Raji (cell line): Measurements from ENCODE around the gene SLC25A34.

Source experiments
- POLR2A ChIP-seq: IDR thresholded peaks from 2 replicates; pipeline ENCODE4 v1.6.1; 2011; ENCODE audit warnings: low read depth, low read length, control low read depth; ENCODE audit not compliant: insufficient read depth

Gene SLC25A34

DNA sequence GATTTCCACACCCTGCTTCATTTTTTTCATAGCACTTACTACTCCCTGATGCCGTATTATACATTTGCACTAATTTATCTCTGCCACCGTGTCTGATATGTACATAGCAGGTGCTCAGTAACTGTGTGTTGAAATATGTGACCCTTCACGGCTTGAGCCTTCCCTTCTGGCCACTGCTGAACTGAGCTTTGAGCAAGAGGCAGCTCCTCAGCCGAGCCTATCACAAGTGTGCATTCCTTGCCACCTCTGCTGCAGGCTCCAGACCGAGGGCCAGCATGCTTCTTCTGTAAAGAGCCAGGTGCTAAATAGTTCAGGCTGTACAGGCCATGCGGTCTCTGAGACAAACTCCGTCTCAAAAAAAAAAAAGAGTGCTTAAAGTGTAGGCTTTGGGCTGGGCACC lies 29.3 kb upstream of the SLC25A34 start:
- no peak for TF ChIP-seq POLR2A

DNA sequence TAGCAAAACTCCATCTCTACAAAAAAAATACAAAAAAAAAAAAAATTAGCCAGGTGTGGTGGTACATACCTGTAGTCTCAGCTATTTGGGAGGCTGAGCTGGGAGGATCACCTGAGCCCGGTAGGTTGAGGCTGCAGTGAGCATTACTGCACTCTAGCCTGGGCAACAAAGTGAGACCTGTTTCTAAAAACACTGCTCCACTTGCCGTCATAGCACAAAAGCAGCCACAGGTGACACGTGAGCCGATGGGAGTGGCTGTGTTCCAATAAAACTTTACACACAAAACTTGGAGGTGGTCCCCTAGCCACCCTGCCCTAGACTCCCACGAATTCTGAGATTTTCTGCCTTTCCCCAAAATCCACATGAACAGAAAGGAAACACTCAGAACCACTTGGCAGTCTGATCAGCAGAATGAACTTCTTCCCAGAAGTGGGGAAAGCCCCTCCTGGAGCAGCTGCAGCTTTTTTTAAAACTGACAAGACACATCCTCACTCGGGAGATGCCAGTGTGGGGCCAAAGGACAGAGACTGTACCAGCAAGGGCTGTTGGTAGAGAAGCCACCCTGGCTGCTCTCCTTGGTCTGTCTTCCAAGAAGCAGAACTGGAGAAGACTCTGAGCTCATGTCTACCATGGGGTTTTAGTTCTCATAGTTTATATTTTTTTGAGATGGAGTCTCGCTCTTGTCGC lies 28.7 kb upstream of the SLC25A34 start:
- TF ChIP-seq POLR2A = no peak

DNA sequence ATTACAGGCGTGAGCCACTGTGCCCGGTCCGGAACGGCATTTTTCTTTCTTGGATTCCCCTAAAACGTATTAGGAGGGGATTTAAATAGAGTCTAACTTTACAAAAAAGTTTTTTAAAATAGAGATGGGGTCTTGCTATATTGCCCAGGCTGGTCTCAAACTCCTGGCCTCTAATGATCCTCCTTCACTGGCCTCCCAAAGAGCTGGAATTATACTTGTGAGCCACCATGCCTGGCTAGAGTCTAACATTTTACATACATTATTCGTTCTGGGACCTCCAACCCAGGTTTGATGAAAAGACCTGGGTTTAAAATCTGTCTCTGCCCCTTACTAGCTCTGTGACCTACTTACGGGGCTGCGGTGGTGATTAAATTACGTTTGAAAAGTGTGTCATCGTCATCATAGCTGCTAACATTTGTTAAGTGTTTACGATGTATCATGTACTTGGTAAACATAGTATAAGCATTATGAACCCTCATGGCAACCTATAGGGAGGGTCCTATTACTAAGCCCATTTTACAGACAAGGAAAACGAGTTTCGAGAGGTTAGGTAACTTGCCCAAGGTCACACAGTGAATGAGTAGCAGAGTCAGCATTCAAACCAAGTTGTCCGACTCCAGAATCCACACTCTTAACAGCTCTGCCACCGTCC lies 27.4 kb upstream of the SLC25A34 start:
- TF ChIP-seq POLR2A = no peak

DNA sequence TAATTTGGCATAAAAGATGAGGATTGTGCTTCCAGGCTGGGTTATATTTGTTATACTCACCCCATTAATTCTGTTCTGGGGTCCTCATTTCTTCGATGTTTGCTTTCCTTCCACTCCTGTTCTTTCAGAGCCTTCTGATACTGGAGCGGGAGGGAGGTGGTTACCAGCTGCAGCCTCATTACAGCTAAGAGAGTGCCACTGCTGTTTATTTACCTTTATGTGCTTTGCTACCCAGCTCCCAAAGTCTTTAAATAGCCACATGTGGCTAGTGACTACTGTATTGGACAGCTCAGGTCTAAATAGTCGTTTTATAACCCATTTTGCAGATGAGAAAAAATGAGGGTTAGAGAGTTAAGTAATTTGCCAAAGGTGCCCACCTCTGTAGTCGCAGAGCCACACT lies 26.8 kb upstream of the SLC25A34 start:
- no peak for TF ChIP-seq POLR2A

DNA sequence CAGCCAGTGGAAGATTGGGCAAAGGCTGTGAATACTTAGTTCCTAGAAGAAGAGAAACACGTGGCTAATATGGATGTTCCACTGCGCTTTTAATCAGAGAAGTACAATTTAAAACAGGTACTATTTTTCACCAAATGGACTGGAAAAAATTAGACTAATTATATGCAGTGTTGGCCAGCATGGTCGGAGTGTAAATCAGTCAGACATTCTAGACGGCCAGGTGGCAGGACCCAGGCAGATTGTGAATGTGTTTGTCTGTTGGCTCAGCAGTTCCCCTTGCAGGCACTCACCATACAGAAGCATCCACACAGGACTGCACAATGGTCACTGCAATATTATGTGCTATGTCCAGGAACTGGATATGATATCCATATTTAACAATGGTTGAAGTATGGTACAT lies 23.9 kb upstream of the SLC25A34 start:
- TF ChIP-seq POLR2A = no peak

DNA sequence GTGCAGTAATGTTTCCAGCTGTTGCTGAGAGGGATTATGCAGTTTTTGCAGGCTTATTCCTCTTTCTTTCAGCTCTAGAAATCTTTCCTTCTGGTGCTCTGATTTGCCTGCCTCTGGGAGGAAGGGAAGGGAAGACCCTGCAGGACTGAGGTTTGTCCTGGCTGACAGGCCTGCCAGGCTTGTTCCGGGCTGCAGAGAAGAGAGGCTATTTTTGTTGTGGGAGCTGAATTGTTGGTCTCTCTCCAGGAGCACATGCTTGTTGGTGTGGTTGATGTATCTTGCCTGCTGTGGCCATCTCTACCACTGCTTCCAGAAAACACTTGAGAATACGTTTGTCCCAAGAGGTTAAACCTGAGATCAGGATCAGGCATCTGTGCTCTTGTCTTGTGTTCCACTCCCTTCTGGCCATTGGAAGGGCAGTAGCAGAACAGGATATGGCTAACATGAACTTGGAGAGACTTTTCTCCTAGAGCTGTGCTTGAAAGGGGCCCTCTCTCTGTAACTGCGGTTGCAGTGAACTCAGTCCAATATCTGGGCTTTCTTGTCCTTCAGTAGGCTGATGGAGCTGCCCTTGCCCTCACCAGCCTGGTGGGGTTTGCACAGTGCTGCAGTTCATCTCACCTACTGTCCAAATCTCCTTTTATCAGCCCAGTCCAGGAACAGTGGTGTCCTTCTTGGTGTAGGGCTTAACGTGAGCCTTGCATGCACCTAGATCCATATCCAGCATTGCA lies 21.5 kb upstream of the SLC25A34 start:
- no peak for TF ChIP-seq POLR2A

DNA sequence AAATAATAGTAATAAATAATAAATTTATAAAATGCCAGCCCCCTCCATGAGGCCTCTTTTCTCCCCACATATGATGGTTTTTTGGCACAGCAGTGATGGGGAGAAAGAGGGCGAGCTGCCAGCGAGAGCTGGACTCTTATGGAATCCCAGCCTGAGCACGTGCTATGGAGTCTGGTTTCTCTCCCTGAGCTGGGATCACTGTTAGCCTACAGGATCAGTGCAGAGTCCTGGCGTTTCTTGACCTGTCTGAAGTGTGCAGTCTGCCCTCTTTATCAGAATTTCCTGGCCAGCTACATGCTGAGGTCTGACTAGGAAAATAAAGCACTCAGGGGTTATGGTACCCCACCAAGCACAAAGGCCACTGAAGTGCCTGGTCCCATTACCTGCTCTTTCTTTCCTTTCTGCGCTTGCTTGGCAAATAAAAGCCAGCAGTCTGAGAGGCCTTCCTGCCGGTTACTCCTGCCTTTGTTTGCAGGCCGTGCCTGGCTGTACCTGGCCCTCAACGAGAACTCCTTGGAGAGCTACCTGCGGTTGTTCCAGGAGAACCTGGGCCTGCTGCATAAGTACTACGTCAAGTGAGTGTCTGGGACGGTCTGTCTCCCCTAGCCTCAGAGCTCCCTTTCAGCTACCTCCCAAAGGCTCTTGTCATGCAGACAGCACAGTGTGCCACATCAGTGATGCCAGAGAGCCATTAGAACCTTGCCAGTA lies 18.5 kb upstream of the SLC25A34 start:
- TF ChIP-seq POLR2A = no peak

DNA sequence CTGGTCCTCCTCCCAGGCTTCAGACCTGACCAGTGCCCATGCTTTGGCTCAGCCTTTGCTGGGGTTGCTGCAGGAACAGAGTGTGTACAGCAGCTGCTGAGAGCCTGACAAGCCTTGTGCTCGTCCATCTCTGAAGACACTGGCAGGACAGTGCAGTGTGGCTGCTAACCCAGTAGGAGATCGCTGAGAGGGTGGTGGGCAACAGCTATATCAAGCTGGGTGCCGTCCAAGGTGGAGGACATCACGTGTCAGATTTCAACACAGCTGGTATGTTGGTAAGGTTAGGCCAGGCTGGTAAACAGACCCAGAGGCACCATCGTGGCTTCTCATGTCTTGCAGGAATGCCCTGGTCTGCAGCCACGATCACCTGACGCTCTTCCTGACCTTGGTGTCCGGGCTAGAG lies 17.9 kb upstream of the SLC25A34 start:
- TF ChIP-seq POLR2A = no peak

DNA sequence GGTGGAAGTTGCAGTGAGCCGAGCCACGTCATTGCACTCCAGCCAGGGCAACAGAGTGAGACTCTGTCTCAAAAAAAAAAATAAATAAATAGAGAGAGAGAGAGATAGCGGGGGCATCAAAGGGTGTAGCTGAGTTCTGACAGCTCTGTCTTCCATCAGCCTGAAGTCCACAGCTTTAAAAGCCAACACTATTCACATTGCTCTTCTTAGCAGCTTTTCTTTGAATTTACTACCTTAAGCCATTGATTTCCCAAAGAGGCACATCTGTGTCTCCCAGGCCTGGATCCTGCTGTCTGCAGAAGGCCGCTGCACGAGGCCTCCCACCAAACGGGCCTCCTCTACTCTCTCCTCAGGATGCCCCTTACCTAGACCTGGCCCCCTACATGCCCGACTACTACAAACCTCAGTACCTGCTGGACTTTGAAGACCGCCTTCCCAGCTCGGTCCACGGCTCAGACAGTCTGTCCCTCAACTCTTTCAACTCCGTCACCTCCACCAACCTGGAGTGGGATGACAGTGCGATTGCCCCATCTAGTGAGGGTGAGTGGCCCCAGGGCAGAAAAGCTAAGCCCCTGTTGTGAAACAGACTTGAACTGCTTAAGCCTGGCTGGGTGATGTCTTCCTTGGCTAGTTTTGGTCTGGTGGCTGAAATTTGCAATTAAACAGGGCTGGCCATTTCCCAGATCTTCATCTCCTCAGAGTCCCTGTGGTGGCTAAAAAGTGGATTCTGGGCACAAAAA lies 16.5 kb upstream of the SLC25A34 start:
- TF ChIP-seq POLR2A = no peak

DNA sequence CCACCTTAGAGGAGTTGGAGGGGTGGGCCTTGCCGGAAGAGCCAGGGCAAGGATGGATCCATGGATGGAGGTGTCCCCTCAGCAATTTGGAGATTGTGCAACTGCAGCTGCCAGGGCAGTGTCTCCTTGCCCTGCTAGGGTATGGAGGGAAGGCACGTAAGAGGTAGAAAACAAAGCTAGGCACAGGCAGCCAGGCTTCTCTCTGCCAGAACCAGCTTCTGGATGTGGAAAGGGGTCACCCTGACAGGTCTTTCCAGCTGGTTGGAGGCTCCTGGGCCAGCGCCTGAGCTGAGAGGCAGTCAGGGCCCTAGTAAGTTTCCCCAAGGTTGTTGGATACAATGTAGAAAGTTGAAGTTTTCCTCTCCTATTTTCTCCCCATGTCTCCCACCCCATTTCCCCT lies 15.2 kb upstream of the SLC25A34 start:
- TF ChIP-seq POLR2A = no peak

DNA sequence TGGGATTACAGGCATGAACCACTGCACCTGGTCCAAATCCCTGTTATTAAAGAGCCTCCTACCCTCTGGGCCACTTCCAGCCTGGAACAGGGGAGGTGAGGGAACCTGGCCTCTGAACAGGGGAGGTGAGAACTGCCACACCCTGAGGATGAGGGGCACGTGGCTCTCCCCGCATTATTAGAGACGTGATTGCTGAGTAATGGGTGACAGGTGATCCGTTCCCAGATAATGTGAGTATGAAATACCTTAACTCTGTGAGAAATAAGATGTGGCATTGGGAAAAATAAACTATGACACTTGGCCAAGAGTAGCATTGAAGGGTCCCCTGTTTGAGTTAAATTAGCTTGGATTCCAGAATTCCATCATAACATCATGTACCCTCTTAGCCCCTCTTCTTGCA lies 13.6 kb upstream of the SLC25A34 start:
- no peak for TF ChIP-seq POLR2A

DNA sequence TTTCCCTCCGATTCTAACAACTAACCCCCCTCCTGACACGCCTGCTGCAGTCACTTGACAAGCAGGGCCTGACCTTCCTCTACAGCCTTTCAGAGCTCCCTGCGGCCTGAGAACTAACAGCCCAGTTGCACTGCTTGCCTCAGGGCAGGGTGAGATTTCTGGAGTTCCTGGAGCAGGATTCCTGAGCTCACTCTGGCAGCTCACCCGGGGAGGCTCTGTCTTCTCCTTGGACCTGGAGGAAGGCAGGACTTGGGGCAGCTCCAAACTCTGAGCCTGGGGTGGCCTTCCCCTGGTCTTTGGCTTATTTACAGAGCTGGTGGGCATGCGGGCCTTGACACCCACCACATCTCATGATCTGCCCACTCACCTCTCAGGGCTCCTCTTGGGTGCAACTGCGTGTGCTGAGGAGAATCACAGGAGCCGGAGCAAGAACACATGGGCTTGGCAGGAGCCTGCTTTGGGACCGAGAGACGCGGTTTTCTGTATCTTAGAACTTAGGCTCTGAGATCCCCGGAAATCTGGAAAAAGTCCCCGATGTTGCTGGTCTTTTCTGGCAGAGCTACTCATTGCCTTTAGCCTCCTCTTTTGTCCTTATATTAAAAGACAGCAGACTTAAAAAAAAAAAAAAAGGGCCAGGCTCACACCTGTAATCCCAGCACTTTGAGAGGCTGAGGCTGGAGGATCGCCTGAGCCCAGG lies 13.1 kb upstream of the SLC25A34 start:
- TF ChIP-seq POLR2A = no peak

DNA sequence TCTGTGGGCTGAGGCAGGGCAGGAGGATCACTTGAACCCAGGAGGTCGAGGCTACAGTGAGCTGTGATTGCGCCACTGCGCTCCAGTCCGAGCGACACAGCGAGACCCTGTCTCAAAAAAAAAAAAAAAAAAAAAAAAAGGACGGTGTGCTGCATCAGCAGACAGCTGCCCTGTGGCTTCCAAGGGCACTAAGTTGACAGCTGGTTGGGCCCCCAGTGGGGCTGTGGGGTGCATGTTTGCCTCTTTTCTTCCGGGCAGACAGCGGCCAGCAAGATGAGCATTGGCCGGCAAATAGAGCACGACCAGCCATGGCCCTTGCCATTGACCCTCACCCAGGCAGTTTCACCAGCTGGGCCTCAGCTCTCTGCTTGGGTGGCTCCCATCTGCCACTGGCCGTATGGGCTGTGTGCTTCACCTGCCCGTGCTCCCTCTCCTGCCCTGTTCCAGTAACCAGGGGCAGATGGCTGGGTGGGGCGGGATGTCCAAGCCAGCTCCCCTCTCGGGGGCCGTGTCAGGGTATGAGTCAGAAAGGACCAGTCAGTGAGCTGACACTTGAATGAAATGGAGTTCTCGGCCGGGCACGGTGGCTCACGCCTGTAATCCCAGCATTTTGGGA lies 12.3 kb upstream of the SLC25A34 start:
- TF ChIP-seq POLR2A = no peak
